HG03469 (cell line): ENCODE data around the gene MAPK14.

Source experiments
- ATAC-seq: cut with Tn5 transposase; IDR thresholded peaks from one replicate; pipeline ENCODE4 v1.9.1; 2021; ENCODE audit warnings: mild to moderate bottlenecking, moderate library complexity, moderate number of reproducible peaks; ENCODE audit not compliant: unreplicated experiment

The MAPK14 gene

DNA sequence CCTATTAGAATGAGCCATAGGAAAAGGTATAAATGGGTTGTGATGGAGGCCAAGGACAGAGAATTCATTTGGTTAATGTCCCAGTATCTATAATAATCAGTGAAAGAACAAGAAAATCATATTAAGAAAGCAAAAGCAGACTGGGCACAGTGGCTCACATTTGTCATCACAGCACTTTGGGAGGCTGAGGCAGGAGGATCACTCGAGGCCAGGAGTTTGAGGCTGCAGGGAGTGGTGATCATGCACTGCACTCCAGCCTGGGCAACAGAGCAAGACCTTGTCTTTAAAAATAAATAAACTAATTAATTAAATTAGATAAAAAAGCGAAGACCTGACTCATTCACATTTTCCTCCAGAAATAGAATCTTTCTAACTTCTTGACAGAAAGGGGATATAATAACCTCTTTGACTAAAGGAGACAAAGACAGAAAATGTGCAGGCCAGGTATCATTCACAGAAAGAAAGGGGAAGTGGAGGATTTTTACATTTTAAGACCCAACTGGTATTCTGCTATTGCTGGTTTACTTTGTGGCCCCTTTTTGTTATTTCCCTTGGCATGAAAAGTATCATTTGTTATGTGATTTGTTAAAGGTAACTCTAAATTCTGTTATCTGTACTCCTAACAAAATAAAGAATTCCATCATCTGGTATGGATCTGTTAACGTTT lies 70.8 kb downstream of the MAPK14 start:
- no peak for ATAC-seq

DNA sequence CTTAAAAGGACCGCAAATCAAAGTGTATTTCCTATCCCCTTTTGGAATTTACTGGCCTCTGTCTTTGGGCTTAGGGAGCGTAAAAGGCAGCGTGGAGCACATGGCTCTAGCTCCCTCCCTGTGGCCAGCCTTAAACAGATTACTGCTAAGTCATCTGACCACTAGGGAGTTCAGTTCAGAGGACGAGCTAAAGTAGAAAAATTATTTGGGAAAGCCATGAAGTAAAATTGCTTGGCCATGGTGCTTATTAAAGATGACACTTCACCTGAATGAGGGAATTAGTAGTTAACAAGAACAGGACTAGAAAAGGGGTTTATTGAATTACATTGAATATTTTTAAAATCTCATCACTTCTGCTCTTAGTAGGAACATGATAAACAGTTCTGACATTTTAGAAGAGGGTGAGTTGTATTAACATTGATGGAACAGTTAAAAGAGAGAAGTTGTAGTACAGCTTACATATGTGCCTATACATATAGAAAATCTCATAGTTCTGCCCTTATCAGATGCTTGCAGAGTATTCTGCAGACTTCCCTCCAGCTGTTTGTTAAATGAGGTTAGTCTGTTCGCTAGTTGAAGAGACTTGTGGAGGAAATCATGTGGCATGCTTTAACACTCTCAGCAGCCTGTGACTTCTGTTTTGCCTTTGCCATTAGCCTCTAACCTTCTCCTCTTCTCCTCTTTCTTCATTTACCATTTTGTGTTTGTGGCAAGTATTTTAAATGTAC lies 71.5 kb downstream of the MAPK14 start:
- no peak for ATAC-seq

DNA sequence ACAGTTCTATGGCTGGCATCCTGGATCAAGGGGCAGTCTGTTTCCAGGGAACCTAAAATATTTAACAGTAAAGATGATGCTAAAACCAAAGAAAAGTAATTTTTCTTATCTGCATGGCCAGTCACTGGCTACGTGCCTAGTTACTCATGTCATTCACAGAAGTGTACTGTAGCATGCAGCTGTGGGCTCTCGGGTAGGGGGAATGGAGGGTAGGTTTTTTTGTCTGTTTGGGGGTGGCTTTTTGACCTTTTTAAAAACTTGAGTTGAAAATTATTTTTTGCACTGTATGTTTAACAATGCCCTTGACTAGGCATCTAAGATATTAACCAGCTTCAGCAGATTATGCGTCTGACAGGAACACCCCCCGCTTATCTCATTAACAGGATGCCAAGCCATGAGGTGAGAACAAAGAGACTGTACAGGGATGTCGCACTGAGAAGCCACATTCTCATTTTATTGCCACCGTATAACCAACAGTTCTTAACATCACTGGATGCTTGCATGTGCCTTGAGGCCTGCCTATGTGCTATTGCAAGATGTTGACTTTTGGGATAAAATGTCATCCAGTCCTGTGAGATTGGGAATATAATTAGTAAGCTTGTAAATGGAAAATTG lies 72.4 kb downstream of the MAPK14 start:
- ATAC-seq: no peak

DNA sequence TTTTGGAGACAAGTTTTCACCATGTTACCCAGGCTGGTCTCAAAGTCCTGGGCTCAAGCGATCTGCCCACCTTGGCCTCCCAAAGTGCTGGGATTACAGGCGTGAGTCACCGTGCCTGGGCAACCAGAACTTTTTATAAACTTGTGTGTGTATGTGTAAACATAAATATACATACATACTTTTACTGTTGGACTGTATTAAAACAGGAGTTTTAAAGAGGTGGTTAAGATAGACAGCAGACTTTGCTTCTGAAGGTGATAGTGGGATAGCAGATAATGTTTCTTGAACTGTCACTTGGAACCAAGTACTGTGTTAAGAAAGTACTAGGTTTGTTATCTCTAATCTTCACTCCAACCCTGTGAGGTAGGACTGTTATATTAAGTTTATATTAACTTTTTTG lies 74.1 kb downstream of the MAPK14 start:
- ATAC-seq: no peak

DNA sequence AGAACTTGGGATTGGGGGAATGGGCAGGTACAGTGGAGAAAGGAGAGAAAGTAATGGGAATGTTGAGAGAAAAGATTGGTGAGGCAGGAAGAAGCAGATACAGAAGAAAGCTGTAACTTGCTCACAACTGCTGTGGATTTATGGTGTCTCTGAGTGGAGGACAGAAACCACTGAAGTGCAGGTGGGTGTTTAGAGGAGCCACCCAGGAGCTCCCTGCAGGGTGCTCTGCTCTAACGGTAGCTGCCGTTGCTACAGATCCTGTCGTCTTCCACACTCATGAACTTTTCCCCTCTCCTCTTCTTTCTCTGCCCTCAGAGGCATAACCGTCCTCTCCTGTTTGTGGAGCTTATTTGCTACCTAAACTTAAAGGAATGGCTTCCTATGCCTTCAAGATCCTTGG lies 75.2 kb downstream of the MAPK14 start:
- ATAC-seq: no peak

DNA sequence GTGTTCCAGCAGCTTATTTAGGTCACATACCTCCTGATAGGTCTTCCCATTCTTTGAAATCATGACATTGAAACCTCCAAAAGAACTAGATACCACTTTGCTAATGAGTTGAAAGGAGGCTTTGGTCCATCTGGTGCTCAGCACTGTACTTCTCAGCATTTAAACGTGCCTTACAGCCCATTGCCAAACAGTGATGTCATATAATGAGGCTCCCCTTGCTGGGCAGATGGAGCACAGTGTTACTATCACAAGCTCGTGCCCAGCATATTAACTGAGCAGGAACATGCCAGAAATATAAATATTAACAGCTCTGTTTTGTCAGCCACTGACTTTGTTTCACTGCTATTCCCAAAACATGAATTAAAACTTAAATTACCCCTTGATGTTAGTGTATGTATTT lies 77.2 kb downstream of the MAPK14 start:
- ATAC-seq: no peak

DNA sequence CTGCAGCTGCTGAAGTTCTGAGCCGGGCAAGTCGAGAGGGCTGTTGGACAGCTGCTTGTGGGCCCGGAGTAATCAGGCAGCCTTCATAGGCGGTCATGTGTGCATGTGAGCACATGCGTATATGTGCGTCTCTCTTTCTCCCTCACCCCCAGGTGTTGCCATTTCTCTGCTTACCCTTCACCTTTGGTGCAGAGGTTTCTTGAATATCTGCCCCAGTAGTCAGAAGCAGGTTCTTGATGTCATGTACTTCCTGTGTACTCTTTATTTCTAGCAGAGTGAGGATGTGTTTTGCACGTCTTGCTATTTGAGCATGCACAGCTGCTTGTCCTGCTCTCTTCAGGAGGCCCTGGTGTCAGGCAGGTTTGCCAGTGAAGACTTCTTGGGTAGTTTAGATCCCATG lies 81.5 kb downstream of the MAPK14 start:
- no peak for ATAC-seq

DNA sequence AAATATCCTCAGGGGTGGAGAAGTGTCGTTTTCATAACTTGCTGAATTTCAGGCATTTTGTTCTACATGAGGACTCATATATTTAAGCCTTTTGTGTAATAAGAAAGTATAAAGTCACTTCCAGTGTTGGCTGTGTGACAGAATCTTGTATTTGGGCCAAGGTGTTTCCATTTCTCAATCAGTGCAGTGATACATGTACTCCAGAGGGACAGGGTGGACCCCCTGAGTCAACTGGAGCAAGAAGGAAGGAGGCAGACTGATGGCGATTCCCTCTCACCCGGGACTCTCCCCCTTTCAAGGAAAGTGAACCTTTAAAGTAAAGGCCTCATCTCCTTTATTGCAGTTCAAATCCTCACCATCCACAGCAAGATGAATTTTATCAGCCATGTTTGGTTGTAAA lies 82.4 kb downstream of the MAPK14 start:
- no peak for ATAC-seq

DNA sequence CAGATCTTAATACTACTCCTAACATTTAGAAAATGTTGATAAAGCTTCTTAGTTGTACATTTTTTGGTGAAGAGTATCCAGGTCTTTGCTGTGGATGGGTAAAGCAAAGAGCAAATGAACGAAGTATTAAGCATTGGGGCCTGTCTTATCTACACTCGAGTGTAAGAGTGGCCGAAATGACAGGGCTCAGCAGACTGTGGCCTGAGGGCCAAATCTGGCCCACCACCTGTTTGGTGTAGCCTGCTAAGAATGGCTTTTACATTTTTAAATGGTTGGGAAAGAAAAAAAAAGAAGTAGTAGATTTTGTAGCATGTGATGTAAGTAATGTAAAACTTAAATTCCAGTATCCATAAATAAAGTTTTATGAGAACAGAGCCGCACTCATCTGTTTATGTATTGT lies 83.3 kb downstream of the MAPK14 start:
- no peak for ATAC-seq

DNA sequence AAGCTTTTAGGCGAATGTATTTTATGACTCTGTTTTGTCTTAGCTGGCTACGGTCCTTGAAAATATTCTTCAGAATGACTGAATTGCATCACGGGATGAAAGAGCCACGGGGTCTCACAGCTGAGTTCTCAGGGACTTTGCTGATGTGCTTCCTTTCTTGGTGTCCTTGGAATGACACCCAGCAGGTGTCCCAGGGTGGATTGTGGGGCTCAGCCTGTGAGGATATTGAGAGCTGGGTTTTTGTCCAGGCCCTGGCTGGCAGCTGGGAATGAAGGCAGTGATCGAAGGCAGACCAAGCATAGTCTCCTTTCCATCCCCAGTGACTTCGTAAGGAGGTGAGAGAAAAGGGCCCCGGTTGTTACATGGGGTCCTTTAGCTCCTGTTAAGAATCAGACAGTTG lies 83.9 kb downstream of the MAPK14 start:
- no peak for ATAC-seq

DNA sequence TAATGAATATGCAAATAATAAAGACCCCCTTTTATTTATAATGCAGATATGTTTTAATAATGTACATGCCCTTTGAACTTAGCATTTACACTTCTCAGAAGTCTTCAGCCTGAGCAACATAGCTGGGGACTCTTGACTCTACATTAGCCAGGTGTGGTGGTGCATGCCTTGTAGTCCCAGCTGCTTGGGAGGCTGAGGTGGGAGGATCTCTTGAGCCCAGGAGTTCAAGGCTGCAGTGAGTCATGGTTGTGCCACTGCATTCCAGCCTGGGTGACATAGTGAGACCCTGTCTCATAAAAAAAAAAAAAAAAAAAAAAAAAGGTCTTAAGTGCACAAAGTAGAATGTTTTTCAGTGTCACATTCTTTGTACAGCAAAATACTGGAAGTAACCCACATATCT lies 85.4 kb downstream of the MAPK14 start:
- ATAC-seq: no peak

DNA sequence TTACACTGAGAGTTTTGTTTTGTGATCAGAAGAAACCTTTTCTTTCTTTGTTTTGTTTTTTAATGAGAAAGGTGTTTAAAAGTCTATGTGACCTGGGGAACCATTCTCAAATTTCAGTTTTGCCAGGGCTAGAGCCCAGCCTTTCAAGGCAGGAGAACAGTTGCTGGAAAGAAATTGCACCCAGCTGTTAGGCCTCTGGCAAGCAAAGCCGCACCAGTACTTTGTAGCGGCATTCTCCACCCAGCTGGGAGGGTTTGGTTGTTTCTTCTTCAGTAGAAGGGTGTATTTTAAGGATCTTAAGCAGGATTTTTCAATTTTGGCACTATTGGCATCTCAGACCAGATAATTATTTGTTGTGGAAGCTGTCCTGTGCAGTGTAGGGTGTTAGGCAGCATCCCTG lies 86.1 kb downstream of the MAPK14 start:
- ATAC-seq: no peak

DNA sequence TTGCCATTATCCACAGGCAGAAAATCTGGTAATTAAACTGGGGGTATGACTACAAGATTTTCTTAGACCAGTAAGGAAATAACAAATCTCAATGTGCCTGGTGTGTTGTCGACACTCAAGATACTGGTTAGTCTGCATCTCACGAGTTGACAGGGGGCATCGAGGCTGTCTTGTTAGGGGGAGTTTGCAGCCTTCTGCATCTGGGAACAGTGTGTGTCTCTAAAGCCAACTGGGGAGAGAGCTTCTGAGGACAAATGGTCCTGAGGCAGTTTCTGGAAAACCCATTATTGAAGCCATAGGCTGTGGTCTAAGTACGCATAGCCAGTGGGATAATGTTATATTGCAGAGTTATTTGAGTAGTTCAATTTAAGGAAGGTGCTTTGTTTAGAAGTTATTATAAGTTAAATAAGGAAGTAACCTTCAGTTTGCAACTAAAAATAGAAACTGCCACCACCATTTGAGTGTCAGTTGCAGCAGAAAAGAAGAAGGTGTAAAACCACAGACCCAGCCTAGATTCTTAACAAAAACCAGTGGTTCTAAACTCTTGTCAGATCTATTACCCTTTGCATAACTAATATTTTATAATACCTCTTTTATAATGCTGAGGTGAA lies 87.3 kb downstream of the MAPK14 start:
- no peak for ATAC-seq

DNA sequence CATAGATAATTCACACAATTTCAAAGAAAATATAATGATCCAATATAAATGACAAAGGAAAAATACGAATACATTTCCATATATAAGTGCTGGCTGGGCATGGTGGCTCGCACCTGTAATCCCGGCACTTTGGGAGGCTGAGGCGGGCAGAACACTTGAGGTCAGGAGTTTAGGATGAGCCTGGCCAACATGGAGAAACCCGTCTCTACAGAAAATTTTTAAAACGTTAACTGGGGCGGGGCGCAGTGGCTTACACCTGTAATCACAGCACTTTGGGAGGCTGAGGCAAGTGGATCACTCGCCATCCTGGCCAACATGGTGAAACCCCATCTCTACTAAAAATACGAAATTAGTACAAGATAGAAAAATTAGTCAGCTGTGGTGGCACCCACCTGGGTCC lies 87.8 kb downstream of the MAPK14 start:
- ATAC-seq: no peak

DNA sequence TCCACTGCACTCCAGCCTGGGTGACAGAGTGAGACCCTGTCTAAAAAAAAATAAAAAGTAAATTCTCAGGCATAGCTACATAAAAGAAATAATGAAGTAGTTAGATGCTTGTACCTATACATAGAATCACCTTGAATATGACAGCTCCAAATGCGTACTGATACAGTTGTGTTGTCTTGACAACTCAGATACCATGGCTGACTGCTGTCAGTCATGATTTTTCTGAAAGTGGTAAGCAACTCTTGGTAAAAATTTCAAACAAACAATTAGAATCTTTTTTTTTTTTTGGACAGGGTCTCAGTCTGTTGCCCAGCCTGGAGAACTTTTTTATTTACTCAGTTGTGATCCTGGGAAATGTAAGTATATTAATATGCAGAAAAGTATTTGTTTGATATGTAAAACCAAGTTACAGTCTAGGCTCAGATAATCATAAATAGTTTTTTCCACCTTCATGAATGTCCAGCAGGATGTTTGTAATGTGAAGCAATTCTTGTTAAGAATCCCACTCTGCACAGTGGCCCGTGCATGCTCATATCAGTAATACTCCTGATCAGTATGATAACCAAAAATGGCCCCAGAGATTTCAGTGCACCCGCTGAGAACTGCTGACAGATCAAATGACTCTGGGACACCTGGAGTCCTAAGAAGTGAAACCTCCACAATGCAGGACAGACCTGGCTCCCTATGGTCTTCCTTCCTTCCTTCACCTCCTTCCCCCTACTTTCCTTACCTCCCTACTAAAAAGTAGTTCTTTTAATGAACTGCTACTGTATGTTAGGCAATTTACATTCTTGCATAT lies 88.7 kb downstream of the MAPK14 start:
- ATAC-seq: no peak

DNA sequence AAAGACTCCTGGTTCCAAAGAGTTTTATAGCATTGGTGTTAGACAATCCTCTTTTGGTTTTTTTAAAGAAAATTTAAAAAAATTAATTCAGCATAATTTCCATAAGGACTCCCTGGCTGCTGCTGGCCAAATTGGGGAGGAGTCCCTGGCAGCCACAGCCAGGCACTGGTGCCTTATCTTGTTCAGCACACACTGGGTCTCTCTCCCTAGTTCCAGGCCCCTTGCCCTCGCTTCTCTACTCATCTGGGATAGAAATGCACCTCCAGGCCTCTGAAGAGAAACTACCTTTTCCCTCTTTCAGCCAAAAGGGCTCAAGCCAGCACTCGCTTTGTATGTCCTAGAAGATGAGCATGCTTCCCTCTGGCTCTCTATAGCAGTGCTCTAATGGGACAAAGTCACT lies 89.3 kb downstream of the MAPK14 start:
- ATAC-seq: no peak

DNA sequence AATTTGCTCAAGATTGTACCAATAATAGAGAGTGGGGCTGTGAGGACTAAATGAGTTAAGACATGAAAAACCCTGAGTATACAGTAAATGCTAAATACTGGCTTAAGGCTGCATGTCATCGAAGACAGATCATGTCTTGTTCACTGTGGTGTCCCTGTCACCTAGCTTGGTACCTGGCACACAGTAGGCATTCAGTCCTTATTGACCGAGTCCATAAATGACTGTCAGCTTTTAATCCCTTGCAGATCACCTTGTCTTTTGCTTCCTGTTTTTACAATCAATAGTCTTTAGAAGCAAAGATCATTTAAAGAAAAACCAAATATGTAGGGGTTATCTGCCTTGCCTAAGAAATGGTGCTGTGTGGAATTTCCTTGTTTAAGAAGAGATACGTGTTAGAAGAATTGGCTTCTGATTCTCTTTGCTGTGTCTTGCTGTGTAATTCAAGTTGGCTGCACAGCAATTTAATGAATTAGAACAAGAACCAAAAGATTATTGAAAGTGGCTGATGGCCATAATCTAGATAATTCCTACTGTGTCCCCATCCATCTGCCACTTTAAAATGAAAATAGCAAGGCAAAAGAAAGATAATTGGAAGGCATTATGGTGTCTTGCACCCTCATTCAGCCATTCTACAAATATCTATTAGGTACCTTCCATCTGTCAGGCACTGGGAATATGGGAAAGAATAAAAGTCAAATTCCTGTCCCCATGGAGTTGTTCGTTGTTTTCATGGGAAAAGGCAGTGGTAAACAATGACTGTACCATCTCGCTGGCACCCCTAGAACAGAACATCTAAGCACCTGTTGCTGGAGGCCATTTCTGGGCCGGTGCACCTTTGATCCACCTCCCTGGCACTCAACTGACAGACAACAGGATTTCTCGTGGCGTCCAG lies 90.3 kb downstream of the MAPK14 start:
- ATAC-seq: no peak

DNA sequence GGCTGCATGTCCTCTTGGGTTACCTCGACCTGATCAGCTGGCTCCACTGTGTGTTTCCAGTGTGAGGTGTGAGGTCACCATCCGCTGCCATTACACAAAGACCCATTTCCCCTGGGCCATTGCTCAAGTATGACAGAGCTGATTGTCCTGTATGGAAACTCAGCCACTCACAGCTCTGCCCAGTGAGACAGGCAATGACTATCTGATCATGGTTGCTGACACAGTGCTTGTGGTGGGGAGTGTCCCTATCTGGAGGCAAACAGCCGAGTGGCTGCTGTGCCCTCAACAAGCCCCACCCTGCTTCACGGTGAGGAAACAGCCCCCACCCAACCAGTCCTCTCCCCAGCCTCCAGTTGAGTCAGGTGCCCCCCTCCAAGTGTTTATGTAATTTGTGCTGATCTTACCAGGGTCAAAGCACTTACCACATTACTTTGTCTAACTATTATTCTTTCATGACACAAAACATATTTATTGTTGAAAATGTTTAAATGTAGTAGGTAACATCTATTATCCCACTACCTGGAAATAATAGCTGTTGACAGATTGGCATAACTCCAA lies 91.0 kb downstream of the MAPK14 start:
- ATAC-seq: no peak

DNA sequence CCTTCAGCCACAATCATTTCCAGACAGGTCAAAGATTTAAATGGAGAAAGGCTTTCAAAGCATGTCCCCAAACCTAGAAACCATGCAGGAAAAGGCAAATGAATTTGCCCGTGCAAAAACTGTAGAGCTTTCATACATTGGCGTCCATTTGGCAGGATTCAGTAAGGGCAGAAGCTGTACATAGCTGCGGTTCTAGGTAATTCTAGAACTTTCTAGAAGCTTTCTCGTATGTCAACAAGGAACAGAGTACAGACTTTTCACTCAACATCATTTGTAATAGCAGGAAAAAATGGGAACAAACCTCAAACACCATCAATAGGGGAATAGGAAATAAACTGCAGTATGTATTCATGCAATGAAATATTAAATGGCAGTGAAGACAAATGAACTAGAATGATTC lies 91.6 kb downstream of the MAPK14 start:
- no peak for ATAC-seq

DNA sequence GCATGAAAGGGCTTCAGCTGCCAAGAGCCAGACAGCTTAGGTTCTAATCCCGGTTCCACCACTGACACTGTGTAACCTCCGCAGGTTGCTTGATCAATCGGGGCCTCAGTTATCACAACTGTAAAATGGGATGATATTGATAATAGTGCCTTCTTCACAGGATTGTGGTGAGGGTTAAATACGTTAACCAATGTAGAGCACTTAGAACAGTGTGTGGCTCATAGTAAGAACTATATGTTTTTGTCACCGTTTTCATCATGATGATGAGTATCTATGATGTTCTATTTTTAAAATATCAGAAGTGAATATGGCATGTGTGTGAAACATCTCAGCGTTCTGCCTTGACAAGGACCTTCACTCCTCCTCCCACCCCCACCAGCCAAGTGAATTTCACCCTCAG lies 92.4 kb downstream of the MAPK14 start:
- ATAC-seq: no peak
